HG03064 (cell line): Measurements from ENCODE around the gene AACS.
"Not testable (repeated sequence)": the region's sequence is repeated elsewhere in the genome, so short reads cannot be mapped to it uniquely, and the experiment has no call there.

Experiments
- ATAC-seq: cut with Tn5 transposase; IDR thresholded peaks from one replicate; pipeline ENCODE4 v1.9.1; 2021; ENCODE audit warnings: low read depth; ENCODE audit not compliant: unreplicated experiment

AACS gene

DNA sequence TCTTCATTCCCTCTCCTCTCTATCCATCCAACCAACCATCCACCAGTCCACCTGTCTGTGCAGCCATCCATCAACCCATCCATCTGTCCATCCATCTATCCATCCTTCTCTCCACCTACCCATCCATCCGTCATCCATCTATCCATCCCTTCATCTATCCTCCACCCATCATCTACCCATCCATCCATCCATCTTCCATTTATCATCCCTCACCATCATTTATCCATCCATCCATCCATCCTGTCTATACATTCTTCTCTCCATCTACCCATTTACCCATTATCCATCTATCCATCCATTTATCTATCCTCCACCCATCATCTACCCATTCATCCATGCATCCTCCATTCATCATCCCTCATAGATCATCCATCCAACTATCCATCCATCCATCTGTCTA, 24.4 kb downstream of the AACS start:
- no peak for ATAC-seq

DNA sequence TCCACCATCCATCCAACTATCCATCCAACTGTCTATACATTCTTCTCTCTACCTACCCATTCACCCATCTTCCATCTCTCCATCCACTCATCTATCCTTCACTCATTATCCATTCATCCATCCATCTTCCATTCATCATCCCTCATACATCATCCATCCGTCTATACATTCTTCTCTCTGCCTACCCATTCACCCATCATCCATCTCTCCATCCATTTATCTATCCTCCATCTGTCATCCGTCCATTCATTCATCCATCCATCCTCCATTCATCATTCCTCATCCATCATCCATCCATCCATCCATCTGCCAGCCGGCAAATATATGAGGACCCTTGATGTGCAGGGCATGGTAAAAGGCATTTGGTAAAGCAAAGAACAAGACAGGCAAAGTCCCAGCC, 25.2 kb downstream of the AACS start:
- no peak for ATAC-seq

DNA sequence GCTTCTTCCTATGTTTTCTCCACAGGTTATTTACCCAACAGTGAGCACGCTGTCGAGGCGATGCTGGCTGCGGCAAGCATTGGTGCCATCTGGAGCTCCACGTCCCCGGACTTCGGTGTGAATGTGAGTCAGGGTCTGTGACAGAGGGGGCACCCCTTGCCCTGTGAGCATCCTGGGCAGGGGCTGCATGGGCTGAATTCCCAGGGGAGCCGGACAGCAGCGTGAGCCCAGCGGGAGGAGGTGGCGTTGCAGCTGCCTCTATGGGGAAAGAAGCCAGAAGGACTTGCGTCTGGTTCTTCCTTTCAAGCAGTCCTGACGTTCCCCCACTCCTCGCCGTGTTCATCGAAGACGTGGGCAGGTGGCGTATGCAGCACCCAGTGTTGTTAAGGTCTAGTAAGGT, 26.2 kb downstream of the AACS start:
- no peak for ATAC-seq

DNA sequence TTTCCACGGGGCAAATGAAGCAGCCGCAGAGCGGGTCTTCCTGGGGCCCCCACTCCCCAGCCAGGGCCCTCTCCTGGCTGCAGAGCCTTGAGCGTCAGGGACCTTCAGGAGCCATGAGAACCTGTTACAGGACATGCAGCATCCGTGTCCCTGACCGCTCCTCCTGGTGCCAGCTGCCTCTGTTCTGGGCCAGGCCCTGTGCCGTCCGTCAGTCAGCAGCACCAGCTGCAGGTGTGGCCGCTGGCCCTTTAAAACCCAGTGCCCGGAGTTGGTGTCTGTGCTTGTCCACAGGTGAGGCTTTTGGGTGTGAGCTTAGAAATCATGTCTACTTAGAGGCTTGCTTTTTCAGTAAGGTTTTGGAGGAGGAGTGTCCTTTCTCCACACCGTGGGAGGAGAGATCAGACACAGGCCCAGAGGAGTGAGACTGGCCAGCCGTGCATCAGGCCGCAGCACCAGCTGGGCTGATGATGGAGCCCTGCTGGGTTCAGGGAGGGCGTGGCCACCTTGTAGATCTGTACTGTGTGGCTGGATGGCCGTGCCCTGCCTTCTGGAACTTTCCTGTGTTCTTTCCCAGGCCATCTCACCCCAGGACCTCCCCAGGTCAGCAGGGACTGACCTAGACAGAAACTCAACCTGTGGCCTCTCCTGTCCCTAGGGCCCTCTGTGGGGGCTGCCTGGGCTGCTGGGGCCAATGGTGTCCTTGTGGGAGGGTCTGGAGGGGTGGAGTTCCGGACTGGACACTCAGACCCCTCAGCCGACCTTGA, 27.1 kb downstream of the AACS start:
- no peak for ATAC-seq

- ATAC-seq: no peak
These were observed 27.8 kb downstream of the AACS start for GRCh38 chr12:125092872-125093680.

DNA sequence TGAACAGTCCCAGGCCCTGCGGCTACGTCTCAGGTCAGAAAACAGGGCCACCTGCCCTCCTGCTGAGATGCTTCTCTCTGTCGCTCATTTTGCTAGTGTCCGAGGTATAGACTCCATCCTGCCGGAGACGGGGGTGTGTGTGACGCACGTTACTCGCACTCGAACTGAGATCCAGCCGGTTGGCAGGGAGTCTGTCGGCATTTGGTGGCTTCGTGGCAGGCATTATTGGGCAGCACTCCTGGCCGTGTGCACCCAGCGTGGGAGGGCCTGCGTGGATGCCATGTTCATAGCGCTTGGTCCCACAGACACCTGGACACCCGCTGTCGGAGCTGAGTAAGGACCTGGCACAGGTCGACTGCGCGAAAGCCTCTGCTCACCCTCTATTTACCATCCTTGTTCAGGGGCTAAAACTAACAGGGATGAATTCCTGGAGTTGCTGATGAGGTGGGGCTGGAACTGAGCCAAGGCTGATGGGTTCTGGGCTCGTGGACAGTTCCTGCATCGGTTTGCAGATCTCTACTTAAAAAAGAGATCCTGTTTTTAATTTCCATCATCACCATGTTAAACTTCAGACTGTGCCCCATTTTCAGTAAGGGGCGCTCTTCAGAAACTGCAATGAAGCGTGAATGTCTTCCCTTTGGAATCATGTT, 28.6 kb downstream of the AACS start:
- no peak for ATAC-seq

GRCh38 chr12:125096894-125097293, 31.7 kb downstream of the AACS start:
- ATAC-seq: no peak

DNA sequence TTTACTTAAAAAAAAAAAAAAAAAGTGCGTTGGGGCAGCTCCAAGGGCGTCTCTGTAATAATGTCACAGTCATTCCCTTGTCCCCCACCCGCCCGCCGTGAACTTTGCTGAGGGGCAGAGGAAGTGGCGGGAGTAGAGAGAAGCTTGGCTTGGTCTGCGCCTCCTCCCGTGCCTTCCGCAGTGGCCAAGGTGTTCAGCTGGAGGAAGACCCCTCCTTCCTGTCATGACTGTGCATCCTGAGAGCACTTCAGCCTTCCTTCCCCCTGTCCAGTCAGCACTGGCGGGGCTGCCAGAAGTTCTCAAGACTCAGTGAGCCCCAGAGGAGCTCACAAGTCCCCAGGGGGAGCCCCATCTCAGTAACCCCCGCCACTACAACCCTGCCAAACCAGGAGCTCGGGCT, 32.2 kb downstream of the AACS start:
- ATAC-seq: no peak

- ATAC-seq: no peak
These were observed 33.6 kb downstream of the AACS start for GRCh38 chr12:125098676-125099408.

DNA sequence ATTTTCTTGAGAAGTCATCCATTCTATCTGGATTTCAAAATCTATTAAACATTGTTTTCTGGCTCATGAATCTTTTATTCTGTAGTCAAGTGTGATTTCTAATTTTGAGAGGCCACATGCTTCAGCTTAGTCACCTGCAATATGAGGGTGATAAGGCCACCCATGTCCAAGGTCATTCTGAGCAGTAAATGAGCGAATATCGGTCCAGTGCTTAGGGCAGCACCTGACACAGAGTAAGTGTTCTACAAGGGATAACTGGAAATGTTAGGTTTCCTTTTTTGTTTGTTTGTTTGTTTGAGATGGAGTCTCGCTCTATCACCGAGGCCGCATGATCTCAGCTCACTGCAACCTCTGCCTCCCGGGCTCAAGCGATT, 34.2 kb downstream of the AACS start:
- ATAC-seq: no peak

- ATAC-seq: no peak
These were observed 35.6 kb downstream of the AACS start for GRCh38 chr12:125100551-125101434.

- no peak for ATAC-seq
These were observed 39.7 kb downstream of the AACS start for GRCh38 chr12:125104982-125105381.

DNA sequence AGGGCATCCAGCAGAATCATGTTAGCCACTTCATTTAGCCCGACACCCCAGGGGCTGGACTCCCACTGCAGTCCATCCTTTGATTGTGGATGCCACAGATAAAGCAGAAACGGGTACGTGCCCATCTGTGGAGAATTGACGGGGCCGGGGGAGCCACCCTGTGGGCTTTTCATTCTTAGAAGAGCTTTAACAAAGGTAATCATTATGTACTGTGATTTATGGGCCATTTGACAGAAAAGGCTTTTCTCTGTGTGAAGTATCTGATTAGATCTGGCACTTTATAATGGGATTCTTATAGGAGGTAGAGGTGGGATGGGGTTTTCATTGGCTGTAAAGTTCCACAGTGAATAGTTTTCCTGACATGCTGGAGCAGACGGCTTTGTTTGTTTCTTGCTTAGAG, 40.4 kb downstream of the AACS start:
- no peak for ATAC-seq

DNA sequence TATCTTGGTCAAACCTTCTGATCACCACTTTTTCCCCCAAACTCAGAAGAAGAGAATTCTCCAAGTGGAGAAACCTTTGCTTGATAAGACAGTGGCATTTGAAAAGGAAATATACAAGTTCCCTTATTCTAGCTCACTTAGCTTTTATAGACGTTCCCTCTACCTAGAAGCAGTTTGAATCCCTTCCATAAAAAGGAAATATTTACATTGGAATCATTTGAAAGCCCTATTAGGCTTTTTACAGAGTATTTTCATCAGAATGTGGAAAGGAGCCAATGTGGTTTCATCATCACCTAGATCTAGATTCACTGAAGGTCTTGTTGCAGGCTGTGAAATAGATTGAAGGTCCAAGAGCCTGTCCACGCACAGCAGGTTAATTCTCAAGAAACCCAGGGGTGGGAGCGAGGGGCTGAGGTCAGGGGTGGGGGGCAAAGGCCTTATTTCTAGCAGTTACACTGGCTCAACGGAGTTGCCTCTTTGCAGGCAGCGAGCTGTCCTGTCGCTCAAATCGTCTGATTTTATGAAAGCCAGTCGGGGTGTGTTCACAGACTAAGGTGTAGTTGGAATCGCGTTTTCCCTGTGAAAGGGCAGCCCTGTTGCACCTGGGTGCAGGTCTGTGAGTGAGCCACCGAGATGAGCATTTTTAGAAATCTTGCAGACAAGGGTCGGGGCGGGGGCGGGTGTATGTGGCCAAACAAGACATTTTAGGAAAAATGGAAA, 45.6 kb downstream of the AACS start:
- ATAC-seq: no peak

DNA sequence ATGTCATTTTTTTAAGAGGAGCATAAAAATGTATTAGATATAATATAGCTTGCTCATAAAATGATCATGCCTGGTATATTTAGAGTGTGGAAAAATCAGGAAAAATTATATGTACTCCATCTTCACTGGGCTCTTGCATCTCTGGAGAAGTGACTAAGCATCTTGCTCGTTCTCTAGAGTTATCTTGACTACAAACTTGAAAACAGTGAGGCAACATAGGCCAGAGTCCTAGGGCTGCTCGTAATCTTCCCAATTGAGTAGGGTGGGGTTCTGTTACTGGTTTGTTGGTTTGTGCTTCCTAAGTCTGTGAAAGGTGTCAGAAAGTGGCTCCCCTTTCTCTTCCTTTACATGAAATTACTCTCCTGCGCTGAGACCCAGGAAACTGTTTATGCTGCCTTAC, 46.2 kb downstream of the AACS start:
- ATAC-seq: no peak

DNA sequence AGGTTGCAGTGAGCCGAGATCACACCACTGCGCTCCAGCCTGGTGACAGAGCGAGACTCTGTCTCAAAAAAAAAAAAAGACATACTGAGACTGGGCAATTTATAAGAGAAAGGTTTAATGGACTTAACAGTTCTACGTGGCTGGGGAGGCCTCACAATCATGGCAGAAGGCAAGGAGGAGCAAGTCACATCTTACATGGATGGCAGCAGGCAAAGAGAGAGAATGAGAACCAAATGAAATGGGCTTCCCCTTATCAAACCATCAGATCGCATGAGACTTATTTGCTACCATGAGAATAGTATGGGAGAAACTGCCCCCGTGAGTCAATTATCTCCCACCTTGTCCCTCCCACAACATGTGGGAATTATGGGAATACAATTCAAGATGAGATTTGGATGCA, 47.4 kb downstream of the AACS start:
- not testable (repeated sequence) for ATAC-seq

- no peak for ATAC-seq
These were observed 48.0 kb downstream of the AACS start for GRCh38 chr12:125113263-125113662.

DNA sequence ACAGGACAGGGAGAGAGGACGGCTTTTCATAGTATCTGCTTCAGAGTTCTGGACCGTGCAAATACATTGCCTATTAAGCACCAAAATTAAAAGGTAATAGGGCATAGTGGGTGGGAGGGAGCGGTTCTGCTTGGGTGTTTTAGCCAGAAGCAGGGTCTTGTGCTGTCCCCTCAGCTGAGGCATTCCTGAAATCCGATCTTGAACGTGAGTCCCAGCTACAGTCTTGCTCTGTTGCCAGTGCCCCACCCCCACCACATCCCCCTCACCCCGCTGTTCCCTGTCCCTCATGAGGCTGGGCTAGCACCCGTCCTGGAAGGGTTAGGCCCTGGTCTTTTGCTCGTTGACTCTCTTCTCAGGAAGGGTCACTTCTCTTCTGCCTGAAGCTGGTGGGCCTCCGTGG, 48.6 kb downstream of the AACS start:
- no peak for ATAC-seq

DNA sequence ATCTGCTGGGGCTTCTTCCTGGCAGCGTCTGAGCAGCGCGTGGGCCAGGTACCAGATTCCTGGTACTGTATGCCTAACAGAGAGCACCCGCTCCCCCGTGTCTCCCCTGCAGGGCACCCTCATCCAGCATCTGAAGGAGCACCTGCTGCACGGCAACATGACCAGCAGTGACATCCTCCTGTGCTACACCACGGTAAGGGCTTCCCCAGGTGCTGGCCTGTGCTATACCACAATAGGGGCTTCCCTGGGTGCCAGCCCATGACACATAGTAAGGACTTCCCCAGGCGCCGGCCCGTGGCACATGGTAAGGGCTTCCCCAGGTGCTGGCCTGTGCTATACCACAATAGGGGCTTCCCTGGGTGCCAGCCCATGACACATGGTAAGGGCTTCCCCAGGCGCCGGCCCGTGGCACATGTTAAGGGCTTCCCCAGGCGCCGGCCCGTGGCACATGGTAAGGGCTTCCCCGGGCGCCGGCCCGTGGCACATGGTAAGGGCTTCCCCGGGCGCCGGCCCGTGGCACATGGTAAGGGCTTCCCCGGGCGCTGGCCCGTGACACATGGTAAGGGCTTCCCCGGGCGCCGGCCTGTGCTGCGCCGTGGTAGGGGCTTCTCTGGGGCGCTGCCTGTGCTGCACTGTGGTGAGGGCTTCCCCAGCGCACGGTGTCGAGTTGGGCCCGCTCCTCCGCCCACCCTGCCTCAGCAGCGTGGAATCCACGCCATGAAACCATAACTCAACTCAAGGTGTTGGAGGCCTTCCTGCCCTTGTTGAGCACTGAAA, 49.3 kb downstream of the AACS start:
- ATAC-seq: peak; percentile 56
